ENCODE data around the gene PI16.

- TF ChIP-seq CTCF (IDR thresholded peaks at IDR 0.05) (no peak), TCF7L2 (IDR thresholded peaks at IDR 0.05; ENCODE audit: low read depth, low read length) (no peak)
Measured at GRCh38 chr6:36957773-36958271, 3.3 kb downstream of the PI16 start.

Measured in Panc1 (cell line).